Stimulated activated CD4-positive, alpha-beta T cell treated with anti-CD3 and anti-CD28 coated beads, Interleukin-4, amount 100 ng/mL, for 48 hours (primary cell): ENCODE measurements around the gene RIMKLA.

ENCODE experiments used
- DNase-seq, 2 donors: peaks; one replicate each; pipeline ENCODE4 v3.0.0-alpha.2; 2020; ENCODE audit warnings: low read depth in 2 of 2

The RIMKLA gene

GRCh38 chr1:42380586-42381279 lies at the start of gene RIMKLA:
Gene RIMKLA (plus strand): TSS chr1:42380792. CDS start chr1:42380935, 143 bp downstream.
- DNase-seq = peak; percentile 28 to 41

- DNase-seq = no peak
These were observed 47.7 kb upstream of the RIMKLA start for GRCh38 chr1:42332877-42333276.

GRCh38 chr1:42333662-42334239 lies 46.8 kb upstream of the RIMKLA start:
- DNase-seq = no peak

- DNase-seq = peak; percentile 24 to 25
These were observed 46.1 kb upstream of the RIMKLA start for GRCh38 chr1:42334240-42335049.

- peak; percentile 91 to 92 for DNase-seq
These were observed 45.4 kb upstream of the RIMKLA start, which contains the start of gene FOXJ3 for GRCh38 chr1:42335050-42335808. Gene FOXJ3 (minus strand): TSS chr1:42335235. CDS start chr1:42311093, 24,142 bp downstream.

GRCh38 chr1:42335809-42336518 lies 44.6 kb upstream of the RIMKLA start:
- DNase-seq = no peak

GRCh38 chr1:42336978-42337377 lies 43.6 kb upstream of the RIMKLA start:
- no peak for DNase-seq

- DNase-seq = no peak
These were observed 40.5 kb upstream of the RIMKLA start for GRCh38 chr1:42340093-42340492.

- no peak for DNase-seq
These were observed 39.7 kb upstream of the RIMKLA start for GRCh38 chr1:42340901-42341300.

- no peak for DNase-seq
These were observed 37.5 kb upstream of the RIMKLA start for GRCh38 chr1:42343049-42343448.

- no peak for DNase-seq
These were observed 32.1 kb upstream of the RIMKLA start for GRCh38 chr1:42348498-42348897.

GRCh38 chr1:42350086-42350485 lies 30.5 kb upstream of the RIMKLA start:
- no peak for DNase-seq

GRCh38 chr1:42358791-42359190 lies 21.8 kb upstream of the RIMKLA start:
- DNase-seq = no peak

GRCh38 chr1:42359466-42359865 lies 21.1 kb upstream of the RIMKLA start:
- no peak for DNase-seq

GRCh38 chr1:42364089-42364488 lies 16.5 kb upstream of the RIMKLA start:
- no peak for DNase-seq

- no peak for DNase-seq
These were observed 16.1 kb upstream of the RIMKLA start for GRCh38 chr1:42364542-42364941.

- no peak for DNase-seq
These were observed 15.5 kb upstream of the RIMKLA start for GRCh38 chr1:42365118-42365517.

- DNase-seq = no peak
These were observed 12.3 kb upstream of the RIMKLA start for GRCh38 chr1:42368096-42368795.

GRCh38 chr1:42369471-42369870 lies 11.1 kb upstream of the RIMKLA start:
- DNase-seq = no peak

- DNase-seq = no peak
These were observed 9.6 kb upstream of the RIMKLA start for GRCh38 chr1:42370876-42371549.
